Ascending aorta (tissue), 2 donors: ENCODE results near the gene MYRFL. TPM values are rescaled to one million over a fixed set of nuclear protein-coding genes. Genes with fewer than 3 reads are reported as not detected.

Experiments used
- DNase-seq, 2 donors: peaks; one replicate each; pipeline ENCODE4 v3.0.0-alpha.2; 2019; ENCODE audit warnings: low spot score in 2 of 2
- H3K27ac ChIP-seq, 2 donors: fragments of 200-600 bp; sonication (generic); one replicate each; pipeline ENCODE4 v1.5.1; 2016 to 2017; ENCODE audit warnings: mild to moderate bottlenecking in 1 of 2
- H3K27me3 ChIP-seq: fragments of 200-600 bp; sonication (generic); one replicate; pipeline ENCODE4 v1.5.1; 2017
- H3K36me3 ChIP-seq, 2 donors: fragments of 200-600 bp; sonication (generic); one replicate each; pipeline ENCODE4 v1.5.1; 2016
- H3K4me1 ChIP-seq, 2 donors: fragments of 200-600 bp; sonication (generic); one replicate each; pipeline ENCODE4 v1.5.1; 2016 to 2017; ENCODE audit warnings: mild to moderate bottlenecking in 1 of 2
- H3K4me3 ChIP-seq, 2 donors: fragments of 200-600 bp; sonication (generic); one replicate each; pipeline ENCODE4 v1.5.1; 2016 to 2017; ENCODE audit warnings: mild to moderate bottlenecking in 1 of 2
- H3K9me3 ChIP-seq, 2 donors: fragments of 200-600 bp; sonication (generic); one replicate each; pipeline ENCODE4 v1.5.1; 2016
- CTCF ChIP-seq, 3 experiments: fragments of 200-600 bp in 2 of 3; fragments of 450-650 bp in 1 of 3; sonication (generic) in 2 of 3; IDR thresholded peaks; one replicate each; pipeline ENCODE4 v1.5.1; 2016 to 2019; ENCODE audit warnings: antibody characterized with exemption in 3 of 3, mild to moderate bottlenecking in 1 of 3, moderate library complexity in 1 of 3
- intact Hi-C: fragments of 100-400 bp; cut with DNase I; formaldehyde crosslinking; loops from one replicate; pipeline ENCODE4 v1.15.1; 2023
- total RNA-seq: library from RNA; depleted of rRNA; stranded (reverse); fragments of >200 nt; gene quantifications from one replicate; pipeline ENCODE4 v1.1.0, GENCODE V29; 2016

Gene MYRFL
- total RNA-seq, 1 donor from 2014 or later: not detected

- no peak for TF ChIP-seq CTCF (IDR thresholded peaks at IDR 0.05)
- no peak overlapping the region for H3K27ac ChIP-seq
Observed at GRCh38 chr12:69969011-69969410, 144.0 kb downstream of the MYRFL start.

GRCh38 chr12:69972136-69972535 is 147.1 kb downstream of the MYRFL start:
- no peak for DNase-seq
- H3K27me3 ChIP-seq: no peaks in the 10 kb centered on the region
- H3K4me3 ChIP-seq: no peak overlapping the region
- no peak for TF ChIP-seq CTCF (IDR thresholded peaks at IDR 0.05)
- no peak overlapping the region for H3K27ac ChIP-seq
- no peaks in the 10 kb centered on the region for H3K4me1 ChIP-seq
- intact Hi-C loops: no loop called here
- no peaks in the 10 kb centered on the region for H3K36me3 ChIP-seq
- H3K9me3 ChIP-seq: no peaks in the 10 kb centered on the region

More at GRCh38 chr12:69969011-69969410, 144.0 kb downstream of the MYRFL start:
- H3K4me1 ChIP-seq: peaks cover 0 to 8% of the 10 kb centered on the region in 2 donors
- H3K36me3 ChIP-seq: no peaks in the 10 kb centered on the region
- DNase-seq: no peak
- intact Hi-C loops: no loop called here
- H3K9me3 ChIP-seq: no peaks in the 10 kb centered on the region
- H3K4me3 ChIP-seq: no peak overlapping the region
- no peaks in the 10 kb centered on the region for H3K27me3 ChIP-seq

GRCh38 chr12:69978020-69978419 is 153.0 kb downstream of the MYRFL start:
- Histone ChIP-seq H3K4me1 (no peaks in the 10 kb centered on the region), H3K36me3 (no peaks in the 10 kb centered on the region), H3K4me3 (no peak overlapping the region), H3K27ac (no peak overlapping the region), H3K9me3 (no peaks in the 10 kb centered on the region), H3K27me3 (no peaks in the 10 kb centered on the region)
- no peak for TF ChIP-seq CTCF (IDR thresholded peaks at IDR 0.05)
- no peak for DNase-seq
- intact Hi-C loops: no loop called here

GRCh38 chr12:69981881-69982475 is 157.0 kb downstream of the MYRFL start:
- Histone ChIP-seq H3K36me3 (no peaks in the 10 kb centered on the region), H3K4me3 (no peak overlapping the region), H3K9me3 (no peaks in the 10 kb centered on the region), H3K27ac (no peak overlapping the region), H3K27me3 (no peaks in the 10 kb centered on the region), H3K4me1 (peaks cover under 1% of the 10 kb centered on the region in 2 donors)
- intact Hi-C loops: no loop called here
- TF ChIP-seq CTCF (IDR thresholded peaks at IDR 0.05): no peak
- no peak for DNase-seq

- Histone ChIP-seq H3K36me3 (no peaks in the 10 kb centered on the region), H3K4me3 (no peak overlapping the region), H3K4me1 (peaks cover 3 to 12% of the 10 kb centered on the region in 2 donors), H3K27me3 (no peaks in the 10 kb centered on the region), H3K27ac (no peak overlapping the region), H3K9me3 (no peaks in the 10 kb centered on the region)
- no peak for DNase-seq
- TF ChIP-seq CTCF (IDR thresholded peaks at IDR 0.05): no peak
- intact Hi-C loops: no loop called here
Observed at GRCh38 chr12:69984241-69984640, 159.2 kb downstream of the MYRFL start.

- intact Hi-C loops: loop anchor here (5.0 kb wide), 1 partner anchor 57 kb away; no protein-coding TSS in a partner anchor
- Histone ChIP-seq H3K27ac (no peak overlapping the region), H3K4me1 (peaks cover 3 to 12% of the 10 kb centered on the region in 2 donors), H3K4me3 (no peak overlapping the region), H3K27me3 (no peaks in the 10 kb centered on the region), H3K9me3 (no peaks in the 10 kb centered on the region), H3K36me3 (no peaks in the 10 kb centered on the region)
- TF ChIP-seq CTCF (IDR thresholded peaks at IDR 0.05): no peak
- no peak for DNase-seq
Observed at GRCh38 chr12:69985656-69986055, 160.6 kb downstream of the MYRFL start.
